ENCODE results near the gene TIMM17A. TPM values are rescaled to one million over a fixed set of nuclear protein-coding genes. Genes with fewer than 3 reads are reported as not detected.
A peak's percentile ranks its signal among the peaks of the same experiment; 100 is the strongest.

TIMM17A gene
- total RNA-seq, 1 donor: 11.6 TPM

GRCh38 chr1:201982082-201982622 lies 26.8 kb downstream of the TIMM17A start:
- DNase-seq (ENCODE audit: low read depth in 2 of 3, low spot score in 2 of 3): peak in 2 of 3 donors; percentile 56 to 65

GRCh38 chr1:201982623-201983379 lies 27.5 kb downstream of the TIMM17A start, which contains the start of gene RNPEP:
Gene RNPEP, plus strand, starts transcription at chr1:201982648. Its CDS starts 19 bp downstream, at chr1:201982667.
- DNase-seq (ENCODE audit: low read depth in 2 of 3, low spot score in 2 of 3): peak; percentile 41 to 56 (median 55)

- no peak for DNase-seq (ENCODE audit: low read depth in 2 of 3, low spot score in 2 of 3)
Observed at GRCh38 chr1:201983380-201983805, 28.1 kb downstream of the TIMM17A start.

- DNase-seq (ENCODE audit: low read depth in 2 of 3, low spot score in 2 of 3): no peak
Observed at GRCh38 chr1:201984446-201984845, 29.1 kb downstream of the TIMM17A start.

- DNase-seq (ENCODE audit: low read depth in 2 of 3, low spot score in 2 of 3): no peak
Observed at GRCh38 chr1:201985355-201985754, 30.1 kb downstream of the TIMM17A start.

GRCh38 chr1:201988601-201989000 lies 33.3 kb downstream of the TIMM17A start:
- DNase-seq (ENCODE audit: low read depth in 2 of 3, low spot score in 2 of 3): no peak

- DNase-seq (ENCODE audit: low read depth in 2 of 3, low spot score in 2 of 3): no peak
Observed at GRCh38 chr1:201989354-201990128, 34.2 kb downstream of the TIMM17A start.

GRCh38 chr1:201990427-201990826 lies 35.1 kb downstream of the TIMM17A start:
- no peak for DNase-seq (ENCODE audit: low read depth in 2 of 3, low spot score in 2 of 3)

- peak in 2 of 3 donors; percentile 40 to 55 for DNase-seq (ENCODE audit: low read depth in 2 of 3, low spot score in 2 of 3)
Observed at GRCh38 chr1:201999625-202000238, 44.4 kb downstream of the TIMM17A start.

- DNase-seq (ENCODE audit: low read depth in 2 of 3, low spot score in 2 of 3): no peak
Observed at GRCh38 chr1:202002507-202002906, 47.2 kb downstream of the TIMM17A start.

- DNase-seq (ENCODE audit: low read depth in 2 of 3, low spot score in 2 of 3): no peak
Observed at GRCh38 chr1:202004711-202005110, 49.4 kb downstream of the TIMM17A start.

- DNase-seq (ENCODE audit: low read depth in 2 of 3, low spot score in 2 of 3): no peak
Observed at GRCh38 chr1:202005958-202006357, 50.7 kb downstream of the TIMM17A start.

GRCh38 chr1:202007304-202007703 lies 52.0 kb downstream of the TIMM17A start:
- no peak for DNase-seq (ENCODE audit: low read depth in 2 of 3, low spot score in 2 of 3)

GRCh38 chr1:202007805-202008489 lies 52.6 kb downstream of the TIMM17A start:
- DNase-seq (ENCODE audit: low read depth in 2 of 3, low spot score in 2 of 3): no peak

- DNase-seq (ENCODE audit: low read depth in 2 of 3, low spot score in 2 of 3): peak; percentile 30 to 75 (median 53)
Observed at GRCh38 chr1:202009326-202010179, 54.2 kb downstream of the TIMM17A start.

GRCh38 chr1:202010180-202011015 lies 55.1 kb downstream of the TIMM17A start, which contains the start of gene ELF3:
Gene ELF3, plus strand, starts transcription at chr1:202010587. Its CDS starts 550 bp downstream, at chr1:202011137.
- no peak for DNase-seq (ENCODE audit: low read depth in 2 of 3, low spot score in 2 of 3)

GRCh38 chr1:202011994-202012393 lies 56.7 kb downstream of the TIMM17A start:
- DNase-seq (ENCODE audit: low read depth in 2 of 3, low spot score in 2 of 3): no peak
